ENCODE results near the gene GLI2. TPM values are rescaled to one million over a fixed set of nuclear protein-coding genes. Genes with fewer than 3 reads are reported as not detected.

GLI2 gene
- total RNA-seq, 2 donors from 2014 or later = not detected

DNA sequence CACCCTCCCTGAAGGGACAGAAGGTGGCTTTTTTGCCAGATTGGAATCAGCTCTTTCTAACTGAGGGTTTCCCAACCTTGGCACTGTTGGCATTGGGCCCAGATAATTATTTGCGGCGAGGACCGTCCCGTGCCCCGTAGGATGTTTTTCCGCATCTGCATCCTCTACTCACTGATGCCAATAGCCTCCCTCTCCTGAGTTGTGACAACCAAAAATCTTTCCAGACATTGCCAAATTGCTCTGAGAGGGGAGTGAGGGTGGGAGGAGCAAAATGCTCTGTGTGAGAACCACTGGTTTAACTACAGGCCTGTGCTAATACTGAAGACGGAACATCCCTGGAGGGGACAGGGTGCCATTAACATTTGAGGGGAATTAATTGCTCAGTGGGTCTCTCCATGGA, 33.6 kb upstream of the GLI2 start:
- H3K9me3 Mint-ChIP-seq = no peaks in the 10 kb centered on the region
- H3K27ac Mint-ChIP-seq = no peak overlapping the region
- H3K4me3 Mint-ChIP-seq = no peak overlapping the region
- ATAC-seq (replicated peaks in 1 of 2) (no peak), DNase-seq (no peak)
- peaks cover 12% of the 10 kb centered on the region for H3K27me3 Mint-ChIP-seq (ENCODE audit: low read depth)
- no peaks in the 10 kb centered on the region for H3K4me1 Mint-ChIP-seq (ENCODE audit: low read depth)
- H3K36me3 Mint-ChIP-seq (ENCODE audit: insufficient read depth in 2 of 2) = no peaks in the 10 kb centered on the region

DNA sequence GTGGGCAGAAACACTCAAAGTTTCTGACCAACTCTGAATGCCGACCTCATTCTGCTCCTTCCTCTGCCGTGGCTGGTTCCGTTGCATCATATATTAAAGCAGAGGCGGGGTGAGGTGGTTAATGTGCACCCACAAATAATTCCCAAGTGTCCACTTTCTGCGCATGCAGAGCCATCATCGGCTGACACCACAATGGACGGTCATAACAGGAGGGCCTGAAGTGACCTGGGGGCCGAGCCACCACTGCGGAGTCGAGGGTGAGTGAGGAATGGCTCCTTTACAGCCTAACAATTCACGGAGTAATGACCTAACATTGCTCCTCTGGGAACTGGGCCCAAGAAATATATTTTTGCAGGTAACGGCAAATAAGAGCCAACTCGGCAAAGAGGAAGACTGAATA, 32.9 kb upstream of the GLI2 start:
- no peak overlapping the region for H3K4me3 Mint-ChIP-seq
- DNase-seq = no peak
- no peaks in the 10 kb centered on the region for H3K4me1 Mint-ChIP-seq (ENCODE audit: low read depth)
- H3K9me3 Mint-ChIP-seq = no peaks in the 10 kb centered on the region
- H3K36me3 Mint-ChIP-seq (ENCODE audit: insufficient read depth in 2 of 2) = no peaks in the 10 kb centered on the region
- ATAC-seq (replicated peaks in 1 of 2) = no peak
- no peak overlapping the region for H3K27ac Mint-ChIP-seq
- H3K27me3 Mint-ChIP-seq (ENCODE audit: low read depth) = peaks cover 7% of the 10 kb centered on the region

DNA sequence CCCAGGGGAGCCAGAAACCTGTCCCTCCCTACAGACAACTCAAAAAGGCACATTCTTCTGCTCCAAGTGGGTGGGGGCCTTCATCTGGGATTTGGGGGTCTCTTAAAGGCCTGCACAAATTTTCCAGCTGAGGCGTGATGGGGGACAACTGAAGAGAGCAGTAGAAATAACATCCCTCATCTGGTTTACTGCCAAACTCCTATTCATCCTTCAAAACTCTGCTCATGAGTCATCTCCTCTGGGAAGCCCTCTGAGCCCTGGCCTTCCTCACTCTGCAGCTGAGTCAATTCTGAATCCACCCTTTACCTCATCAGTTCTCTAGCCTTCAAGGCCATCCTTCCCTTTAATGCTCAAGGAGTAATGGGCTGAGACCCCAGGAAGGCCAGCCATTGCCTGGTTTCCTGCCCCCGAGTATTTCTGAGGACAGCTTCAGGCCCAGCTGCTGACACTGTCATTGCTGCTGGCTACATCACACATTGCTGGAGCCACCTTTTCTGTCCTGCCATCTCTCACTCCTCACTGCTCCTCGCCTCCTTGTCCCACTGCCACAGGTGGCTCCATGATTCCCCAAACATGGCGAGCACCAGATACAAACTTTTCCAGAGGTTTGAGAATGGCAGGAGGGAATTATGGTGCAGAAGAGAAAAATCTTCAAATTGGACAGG, 32.2 kb upstream of the GLI2 start:
- no peak overlapping the region for H3K4me3 Mint-ChIP-seq
- H3K36me3 Mint-ChIP-seq (ENCODE audit: insufficient read depth in 2 of 2) = no peaks in the 10 kb centered on the region
- H3K9me3 Mint-ChIP-seq = no peaks in the 10 kb centered on the region
- DNase-seq (no peak), ATAC-seq (replicated peaks in 1 of 2) (no peak)
- H3K27ac Mint-ChIP-seq = no peak overlapping the region
- peaks cover 7% of the 10 kb centered on the region for H3K27me3 Mint-ChIP-seq (ENCODE audit: low read depth)
- no peaks in the 10 kb centered on the region for H3K4me1 Mint-ChIP-seq (ENCODE audit: low read depth)

DNA sequence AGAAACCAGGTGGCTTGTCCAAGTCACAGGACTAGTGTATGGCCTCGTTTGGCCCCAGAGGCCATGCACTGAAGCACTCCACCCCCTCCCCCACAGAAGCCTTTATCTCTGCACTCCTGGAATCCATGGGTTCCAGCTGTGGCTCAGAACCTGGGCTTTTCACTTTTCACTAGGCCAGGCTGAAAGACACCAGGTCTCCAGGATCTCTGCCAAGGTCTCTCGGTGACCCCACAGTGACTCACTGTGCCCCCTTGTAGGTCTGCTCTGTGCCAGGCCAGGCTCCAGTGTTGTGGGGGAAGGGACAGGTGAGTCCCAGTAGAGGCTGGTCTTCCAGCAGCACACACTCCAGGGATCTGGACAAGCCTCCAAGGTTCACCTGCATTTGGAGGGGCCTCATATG, 31.0 kb upstream of the GLI2 start:
- no peak for ATAC-seq (replicated peaks in 1 of 2)
- H3K27me3 Mint-ChIP-seq (ENCODE audit: low read depth) = peaks cover 7% of the 10 kb centered on the region
- no peak overlapping the region for H3K4me3 Mint-ChIP-seq
- no peaks in the 10 kb centered on the region for H3K9me3 Mint-ChIP-seq
- no peaks in the 10 kb centered on the region for H3K4me1 Mint-ChIP-seq (ENCODE audit: low read depth)
- no peak for DNase-seq
- no peak overlapping the region for H3K27ac Mint-ChIP-seq
- no peaks in the 10 kb centered on the region for H3K36me3 Mint-ChIP-seq (ENCODE audit: insufficient read depth in 2 of 2)

DNA sequence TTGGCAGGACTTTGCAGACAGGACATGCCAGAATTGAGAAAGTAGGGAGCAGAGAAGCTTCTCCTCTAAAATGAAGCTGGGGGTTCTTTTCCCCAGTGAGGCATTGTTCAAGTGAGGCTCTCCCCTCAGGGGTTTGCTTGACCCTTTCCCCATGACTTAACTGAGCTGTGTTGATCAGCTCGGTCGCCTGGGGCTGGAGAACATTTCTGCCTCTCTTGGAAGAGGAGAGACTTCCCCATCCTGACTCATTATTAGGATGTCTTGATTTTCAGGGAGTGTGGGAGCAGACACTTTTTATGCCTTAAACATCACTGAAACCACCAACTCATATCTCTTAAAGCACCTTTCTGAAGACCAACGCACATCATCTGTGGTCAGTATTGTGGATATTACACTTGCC, 27.9 kb upstream of the GLI2 start:
- no peaks in the 10 kb centered on the region for H3K9me3 Mint-ChIP-seq
- ATAC-seq (replicated peaks in 1 of 2) (no peak), DNase-seq (no peak)
- no peaks in the 10 kb centered on the region for H3K36me3 Mint-ChIP-seq (ENCODE audit: insufficient read depth in 2 of 2)
- H3K4me3 Mint-ChIP-seq = no peak overlapping the region
- no peak overlapping the region for H3K27ac Mint-ChIP-seq
- H3K27me3 Mint-ChIP-seq (ENCODE audit: low read depth) = peaks cover 7% of the 10 kb centered on the region
- no peaks in the 10 kb centered on the region for H3K4me1 Mint-ChIP-seq (ENCODE audit: low read depth)

DNA sequence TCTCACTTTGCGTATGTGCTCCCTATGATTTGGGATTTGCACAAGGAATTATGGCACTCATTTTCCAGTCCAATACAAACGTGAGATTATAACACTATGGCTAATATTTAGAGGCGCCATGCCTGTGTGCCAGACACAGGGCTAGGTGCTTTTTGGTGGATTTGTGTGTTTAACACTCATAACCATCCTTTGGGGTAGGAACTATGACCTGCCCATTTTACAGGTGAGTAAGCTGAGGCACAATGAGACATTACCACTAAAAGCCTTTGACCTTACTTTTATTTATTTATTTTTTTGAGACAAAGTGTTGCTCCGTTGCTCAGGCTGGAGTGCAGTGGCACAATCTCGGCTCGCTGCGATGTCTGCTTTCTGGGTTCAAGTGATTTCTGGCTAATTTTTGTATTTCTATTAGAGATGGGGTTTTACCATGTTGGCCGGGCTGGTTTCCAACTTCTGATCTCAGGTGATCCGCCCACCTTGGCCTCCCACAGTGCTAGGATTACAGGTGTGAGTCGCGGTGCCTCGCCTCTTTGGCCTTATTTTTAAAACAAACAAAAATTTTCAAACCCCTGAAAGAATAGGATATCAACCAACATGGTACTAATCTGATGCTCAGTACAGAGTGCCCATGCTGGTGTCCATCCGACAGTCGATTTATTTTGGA, 26.6 kb upstream of the GLI2 start:
- H3K36me3 Mint-ChIP-seq (ENCODE audit: insufficient read depth in 2 of 2) = no peaks in the 10 kb centered on the region
- DNase-seq (no peak), ATAC-seq (replicated peaks in 1 of 2) (no peak)
- no peak overlapping the region for H3K4me3 Mint-ChIP-seq
- H3K27ac Mint-ChIP-seq = no peak overlapping the region
- peaks cover 7% of the 10 kb centered on the region for H3K27me3 Mint-ChIP-seq (ENCODE audit: low read depth)
- no peaks in the 10 kb centered on the region for H3K4me1 Mint-ChIP-seq (ENCODE audit: low read depth)
- H3K9me3 Mint-ChIP-seq = no peaks in the 10 kb centered on the region

GRCh38 chr2:120709608-120710041, 26.0 kb upstream of the GLI2 start:
- Mint-ChIP-seq H3K4me3 (no peak overlapping the region), H3K4me1 (ENCODE audit: low read depth) (no peaks in the 10 kb centered on the region), H3K27ac (no peak overlapping the region), H3K27me3 (ENCODE audit: low read depth) (peaks cover 11% of the 10 kb centered on the region), H3K9me3 (no peaks in the 10 kb centered on the region), H3K36me3 (ENCODE audit: insufficient read depth in 2 of 2) (no peaks in the 10 kb centered on the region)
- DNase-seq (no peak), ATAC-seq (replicated peaks in 1 of 2) (no peak)

DNA sequence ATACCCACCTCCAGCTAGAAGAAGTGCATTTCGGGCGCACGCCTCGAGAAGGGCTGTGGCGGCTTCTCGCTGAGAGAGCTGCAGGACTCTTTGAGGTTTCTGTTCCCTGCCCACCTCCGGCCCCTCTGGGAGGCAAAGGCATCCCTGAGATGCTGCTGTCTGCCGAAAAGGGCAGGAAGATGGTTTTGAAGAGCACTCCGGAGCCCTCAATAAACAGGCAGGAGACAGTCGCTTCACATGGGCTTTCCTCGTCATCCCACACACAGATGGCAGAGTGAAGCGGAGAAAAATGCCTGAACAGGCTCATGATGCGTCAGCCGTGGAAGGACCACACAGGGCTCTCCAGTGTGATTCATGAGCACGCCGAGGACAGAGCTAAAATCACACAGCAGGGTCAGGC, 25.4 kb upstream of the GLI2 start:
- Mint-ChIP-seq H3K27ac (no peak overlapping the region), H3K9me3 (no peaks in the 10 kb centered on the region), H3K27me3 (ENCODE audit: low read depth) (peaks cover 13% of the 10 kb centered on the region), H3K36me3 (ENCODE audit: insufficient read depth in 2 of 2) (no peaks in the 10 kb centered on the region), H3K4me3 (no peak overlapping the region), H3K4me1 (ENCODE audit: low read depth) (no peaks in the 10 kb centered on the region)
- ATAC-seq (replicated peaks in 1 of 2) (no peak), DNase-seq (no peak)

DNA sequence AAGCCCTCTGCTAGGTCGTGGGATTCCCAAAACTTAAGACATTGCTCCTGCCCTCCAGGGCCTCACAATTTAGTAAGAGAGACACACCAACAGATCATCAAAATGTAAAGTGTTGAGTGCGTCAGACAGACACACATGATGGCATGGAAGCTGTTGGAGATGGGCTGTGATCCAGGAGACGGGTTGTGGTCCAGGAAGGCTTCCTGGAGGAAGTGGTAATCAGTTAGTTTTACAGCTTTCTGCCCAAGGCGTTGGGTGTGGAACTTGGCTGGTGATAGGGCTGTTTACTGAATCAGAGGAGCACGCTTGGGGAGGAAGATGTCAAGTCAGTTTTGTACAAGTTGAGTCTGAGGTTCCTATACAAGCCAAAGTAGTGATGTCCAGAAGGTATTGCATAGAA, 24.0 kb upstream of the GLI2 start:
- Mint-ChIP-seq H3K27ac (no peak overlapping the region), H3K27me3 (ENCODE audit: low read depth) (peaks cover 6% of the 10 kb centered on the region), H3K9me3 (no peaks in the 10 kb centered on the region), H3K4me3 (no peak overlapping the region), H3K4me1 (ENCODE audit: low read depth) (no peaks in the 10 kb centered on the region), H3K36me3 (ENCODE audit: insufficient read depth in 2 of 2) (no peaks in the 10 kb centered on the region)
- no peak for ATAC-seq (replicated peaks in 1 of 2)
- DNase-seq = no peak

DNA sequence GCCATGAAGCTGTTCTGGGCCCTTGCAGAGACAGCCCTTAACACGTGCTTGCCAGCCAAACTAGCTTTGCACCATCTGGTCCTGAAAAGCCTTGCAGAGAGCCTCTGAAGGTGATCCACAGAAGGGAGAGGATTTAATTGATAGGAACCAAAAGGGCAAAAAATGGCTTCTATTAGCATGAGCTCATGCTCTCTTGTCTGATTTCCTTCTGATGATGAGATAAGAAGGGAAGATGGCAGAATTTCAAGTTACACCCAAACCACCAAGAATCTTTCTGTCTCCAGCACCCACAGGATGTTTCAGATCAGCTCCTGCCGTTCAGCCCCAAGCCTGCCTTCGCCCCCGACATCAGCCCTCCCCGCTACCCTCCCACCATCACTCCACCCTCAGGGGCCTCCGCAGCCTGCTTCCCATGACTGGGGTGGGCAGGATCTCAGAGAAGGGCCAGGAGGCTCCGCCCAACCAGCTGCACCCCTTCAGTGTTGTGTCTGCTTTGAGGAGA, 23.4 kb upstream of the GLI2 start:
- peaks cover 6% of the 10 kb centered on the region for H3K27me3 Mint-ChIP-seq (ENCODE audit: low read depth)
- no peaks in the 10 kb centered on the region for H3K36me3 Mint-ChIP-seq (ENCODE audit: insufficient read depth in 2 of 2)
- H3K9me3 Mint-ChIP-seq = no peaks in the 10 kb centered on the region
- H3K27ac Mint-ChIP-seq = no peak overlapping the region
- H3K4me1 Mint-ChIP-seq (ENCODE audit: low read depth) = no peaks in the 10 kb centered on the region
- DNase-seq (no peak), ATAC-seq (replicated peaks in 1 of 2) (no peak)
- no peak overlapping the region for H3K4me3 Mint-ChIP-seq

DNA sequence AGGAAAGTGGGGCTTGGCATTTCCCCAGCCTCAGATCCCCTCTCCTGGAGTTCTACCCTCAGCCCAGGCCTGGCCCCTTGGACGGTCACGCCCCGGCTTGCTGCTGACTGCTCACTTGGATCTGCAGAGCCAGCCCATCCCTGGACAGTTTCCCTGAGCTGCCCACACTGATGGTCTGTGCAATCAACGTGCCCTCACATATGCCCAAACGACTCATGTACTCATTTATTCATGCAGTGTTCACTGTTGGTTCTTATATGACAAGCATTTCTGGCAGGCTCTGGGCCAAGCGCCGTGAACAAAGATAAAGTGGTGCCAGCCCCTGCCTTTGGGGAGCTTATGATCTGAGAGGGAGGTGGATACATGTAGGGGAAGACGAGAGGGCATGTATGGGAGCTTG, 20.3 kb upstream of the GLI2 start:
- no peak overlapping the region for H3K27ac Mint-ChIP-seq
- no peaks in the 10 kb centered on the region for H3K36me3 Mint-ChIP-seq (ENCODE audit: insufficient read depth in 2 of 2)

GRCh38 chr2:120715941-120716340, 19.7 kb upstream of the GLI2 start:
- H3K27ac Mint-ChIP-seq = no peak overlapping the region
- H3K27me3 Mint-ChIP-seq (ENCODE audit: low read depth) = peaks cover 6% of the 10 kb centered on the region
- no peak for ATAC-seq (replicated peaks in 1 of 2)
- H3K9me3 Mint-ChIP-seq = no peaks in the 10 kb centered on the region
- no peaks in the 10 kb centered on the region for H3K4me1 Mint-ChIP-seq (ENCODE audit: low read depth)
- H3K4me3 Mint-ChIP-seq = no peak overlapping the region
- DNase-seq = no peak
- H3K36me3 Mint-ChIP-seq (ENCODE audit: insufficient read depth in 2 of 2) = no peaks in the 10 kb centered on the region

More for the DNA sequence above, 20.3 kb upstream of the GLI2 start:
- H3K4me1 Mint-ChIP-seq (ENCODE audit: low read depth) = no peaks in the 10 kb centered on the region
- no peak for DNase-seq
- no peaks in the 10 kb centered on the region for H3K9me3 Mint-ChIP-seq
- no peak for ATAC-seq (replicated peaks in 1 of 2)
- H3K4me3 Mint-ChIP-seq = no peak overlapping the region
- peaks cover 6% of the 10 kb centered on the region for H3K27me3 Mint-ChIP-seq (ENCODE audit: low read depth)

DNA sequence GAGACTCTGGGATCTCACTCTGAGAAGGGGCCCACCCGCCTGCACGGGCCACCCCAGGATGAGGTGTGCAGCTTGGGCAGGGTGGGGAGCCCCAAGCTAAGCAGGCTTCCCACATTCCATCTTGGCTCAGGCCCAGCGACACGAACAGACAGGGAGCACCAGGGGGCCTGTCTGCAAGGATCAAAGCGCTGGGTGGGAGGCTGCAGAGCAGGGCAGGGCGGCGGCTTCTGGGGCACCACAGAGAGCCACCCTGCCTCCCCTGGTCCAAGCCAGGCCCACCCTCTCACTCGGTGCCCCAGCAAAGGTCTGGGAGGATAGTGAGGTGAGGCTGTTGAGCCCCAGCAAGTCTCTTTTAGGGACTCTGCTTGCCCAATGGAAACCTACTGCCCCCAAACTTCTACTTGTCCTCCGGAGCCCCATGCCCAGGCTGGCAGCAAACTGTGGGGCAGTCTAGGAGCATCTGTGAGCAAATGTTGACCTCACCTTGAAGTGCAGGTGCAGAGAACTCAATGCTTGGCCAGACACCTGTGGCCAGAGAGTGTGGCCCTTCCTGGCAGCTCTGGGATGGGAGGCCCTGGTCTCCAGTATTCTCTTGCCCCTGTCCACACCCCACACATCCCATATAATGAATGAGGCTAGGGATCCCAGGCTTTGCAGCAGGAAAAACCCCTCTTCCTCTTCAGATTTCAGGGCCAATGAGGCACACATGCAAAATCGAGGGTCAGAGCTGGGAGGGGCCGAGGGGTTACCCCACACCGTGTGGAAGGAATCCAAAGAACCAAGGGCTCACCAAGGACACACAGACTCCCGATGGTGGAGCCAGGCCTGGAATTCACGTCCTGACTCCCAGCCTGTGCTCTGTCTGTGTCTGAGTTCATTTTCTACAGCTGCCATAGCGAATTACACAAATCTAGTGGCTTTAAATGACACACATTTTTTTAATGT, 18.8 kb upstream of the GLI2 start:
- Mint-ChIP-seq H3K36me3 (ENCODE audit: insufficient read depth in 2 of 2) (no peaks in the 10 kb centered on the region), H3K4me3 (no peak overlapping the region), H3K27me3 (ENCODE audit: low read depth) (peaks cover 6% of the 10 kb centered on the region), H3K9me3 (no peaks in the 10 kb centered on the region), H3K4me1 (ENCODE audit: low read depth) (no peaks in the 10 kb centered on the region), H3K27ac (no peak overlapping the region)
- DNase-seq (no peak), ATAC-seq (replicated peaks in 1 of 2) (no peak)

Data from activated T-cell treated with anti-CD3 and anti-CD28 coated beads, Interleukin-2, amount 50 U/mL, for 72 hours (primary cell).